Ascending aorta (tissue), 2 donors: ENCODE results near the gene OLIG2. TPM values are rescaled to one million over a fixed set of nuclear protein-coding genes. Genes with fewer than 3 reads are reported as not detected.

Experiments used
- DNase-seq, 2 donors: peaks; one replicate each; pipeline ENCODE4 v3.0.0-alpha.2; 2019; ENCODE audit warnings: low spot score in 2 of 2
- H3K27ac ChIP-seq, 2 donors: fragments of 200-600 bp; sonication (generic); one replicate each; pipeline ENCODE4 v1.5.1; 2016 to 2017; ENCODE audit warnings: mild to moderate bottlenecking in 1 of 2
- H3K27me3 ChIP-seq: fragments of 200-600 bp; sonication (generic); one replicate; pipeline ENCODE4 v1.5.1; 2017
- H3K36me3 ChIP-seq, 2 donors: fragments of 200-600 bp; sonication (generic); one replicate each; pipeline ENCODE4 v1.5.1; 2016
- H3K4me1 ChIP-seq, 2 donors: fragments of 200-600 bp; sonication (generic); one replicate each; pipeline ENCODE4 v1.5.1; 2016 to 2017; ENCODE audit warnings: mild to moderate bottlenecking in 1 of 2
- H3K4me3 ChIP-seq, 2 donors: fragments of 200-600 bp; sonication (generic); one replicate each; pipeline ENCODE4 v1.5.1; 2016 to 2017; ENCODE audit warnings: mild to moderate bottlenecking in 1 of 2
- H3K9me3 ChIP-seq, 2 donors: fragments of 200-600 bp; sonication (generic); one replicate each; pipeline ENCODE4 v1.5.1; 2016
- intact Hi-C: fragments of 100-400 bp; cut with DNase I; formaldehyde crosslinking; loops from one replicate; pipeline ENCODE4 v1.15.1; 2023
- total RNA-seq: library from RNA; depleted of rRNA; stranded (reverse); fragments of >200 nt; gene quantifications from one replicate; pipeline ENCODE4 v1.1.0, GENCODE V29; 2016
- TF ChIP-seq, protein P1 (sequence below), 3 experiments: fragments of 200-600 bp in 2 of 3; fragments of 450-650 bp in 1 of 3; sonication (generic) in 2 of 3; IDR thresholded peaks; one replicate each; pipeline ENCODE4 v1.5.1; 2016 to 2019; ENCODE audit warnings: antibody characterized with exemption in 3 of 3, mild to moderate bottlenecking in 1 of 3, moderate library complexity in 1 of 3

The OLIG2 gene
- total RNA-seq, 1 donor from 2014 or later, result not detected

GRCh38 chr21:33024201-33025103, 1.3 kb upstream of the OLIG2 start:
- intact Hi-C loops, result no loop called here
- Histone ChIP-seq H3K4me1 (no peaks in the 10 kb centered on the region), H3K27ac (no peak overlapping the region), H3K4me3 (no peak overlapping the region), H3K9me3 (no peaks in the 10 kb centered on the region), H3K36me3 (no peaks in the 10 kb centered on the region), H3K27me3 (peaks cover 11% of the 10 kb centered on the region)
- TF ChIP-seq, protein P1, sequence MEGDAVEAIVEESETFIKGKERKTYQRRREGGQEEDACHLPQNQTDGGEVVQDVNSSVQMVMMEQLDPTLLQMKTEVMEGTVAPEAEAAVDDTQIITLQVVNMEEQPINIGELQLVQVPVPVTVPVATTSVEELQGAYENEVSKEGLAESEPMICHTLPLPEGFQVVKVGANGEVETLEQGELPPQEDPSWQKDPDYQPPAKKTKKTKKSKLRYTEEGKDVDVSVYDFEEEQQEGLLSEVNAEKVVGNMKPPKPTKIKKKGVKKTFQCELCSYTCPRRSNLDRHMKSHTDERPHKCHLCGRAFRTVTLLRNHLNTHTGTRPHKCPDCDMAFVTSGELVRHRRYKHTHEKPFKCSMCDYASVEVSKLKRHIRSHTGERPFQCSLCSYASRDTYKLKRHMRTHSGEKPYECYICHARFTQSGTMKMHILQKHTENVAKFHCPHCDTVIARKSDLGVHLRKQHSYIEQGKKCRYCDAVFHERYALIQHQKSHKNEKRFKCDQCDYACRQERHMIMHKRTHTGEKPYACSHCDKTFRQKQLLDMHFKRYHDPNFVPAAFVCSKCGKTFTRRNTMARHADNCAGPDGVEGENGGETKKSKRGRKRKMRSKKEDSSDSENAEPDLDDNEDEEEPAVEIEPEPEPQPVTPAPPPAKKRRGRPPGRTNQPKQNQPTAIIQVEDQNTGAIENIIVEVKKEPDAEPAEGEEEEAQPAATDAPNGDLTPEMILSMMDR (IDR thresholded peaks at IDR 0.05), result no peak
- DNase-seq, result no peak

DNA sequence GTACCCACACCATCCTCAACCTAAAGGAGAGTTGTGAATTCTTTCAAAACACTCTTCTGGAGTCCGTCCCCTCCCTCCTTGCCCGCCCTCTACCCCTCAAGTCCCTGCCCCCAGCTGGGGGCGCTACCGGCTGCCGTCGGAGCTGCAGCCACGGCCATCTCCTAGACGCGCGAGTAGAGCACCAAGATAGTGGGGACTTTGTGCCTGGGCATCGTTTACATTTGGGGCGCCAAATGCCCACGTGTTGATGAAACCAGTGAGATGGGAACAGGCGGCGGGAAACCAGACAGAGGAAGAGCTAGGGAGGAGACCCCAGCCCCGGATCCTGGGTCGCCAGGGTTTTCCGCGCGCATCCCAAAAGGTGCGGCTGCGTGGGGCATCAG, 638 bp upstream of the OLIG2 start:
- Histone ChIP-seq H3K9me3 (no peaks in the 10 kb centered on the region), H3K36me3 (no peaks in the 10 kb centered on the region), H3K27ac (no peak overlapping the region), H3K4me1 (no peaks in the 10 kb centered on the region), H3K4me3 (no peak overlapping the region), H3K27me3 (peaks cover 11% of the 10 kb centered on the region)
- DNase-seq, result no peak
- intact Hi-C loops, result no loop called here
- TF ChIP-seq, protein P1 (IDR thresholded peaks at IDR 0.05), result no peak

DNA sequence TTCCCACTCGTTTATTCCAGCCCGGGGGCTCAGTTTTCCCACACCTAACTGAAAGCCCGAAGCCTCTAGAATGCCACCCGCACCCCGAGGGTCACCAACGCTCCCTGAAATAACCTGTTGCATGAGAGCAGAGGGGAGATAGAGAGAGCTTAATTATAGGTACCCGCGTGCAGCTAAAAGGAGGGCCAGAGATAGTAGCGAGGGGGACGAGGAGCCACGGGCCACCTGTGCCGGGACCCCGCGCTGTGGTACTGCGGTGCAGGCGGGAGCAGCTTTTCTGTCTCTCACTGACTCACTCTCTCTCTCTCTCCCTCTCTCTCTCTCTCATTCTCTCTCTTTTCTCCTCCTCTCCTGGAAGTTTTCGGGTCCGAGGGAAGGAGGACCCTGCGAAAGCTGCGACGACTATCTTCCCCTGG, 716 bp downstream of the OLIG2 start:
- TF ChIP-seq, protein P1 (IDR thresholded peaks at IDR 0.05), result no peak
- intact Hi-C loops, result no loop called here
- no peak for DNase-seq
- Histone ChIP-seq H3K4me3 (peak overlapping the region; percentile 2 to 12), H3K9me3 (no peaks in the 10 kb centered on the region), H3K27ac (no peak overlapping the region), H3K27me3 (peaks cover 11% of the 10 kb centered on the region), H3K4me1 (no peaks in the 10 kb centered on the region), H3K36me3 (no peaks in the 10 kb centered on the region)

- no peaks in the 10 kb centered on the region for H3K36me3 ChIP-seq
- TF ChIP-seq, protein P1 (IDR thresholded peaks at IDR 0.05), result no peak
- H3K27me3 ChIP-seq, result peaks cover 11% of the 10 kb centered on the region
- no peaks in the 10 kb centered on the region for H3K9me3 ChIP-seq
- peak overlapping the region in 1 of 2 donors; percentile 2 for H3K4me3 ChIP-seq
- H3K27ac ChIP-seq, result no peak overlapping the region
- intact Hi-C loops, result no loop called here
- H3K4me1 ChIP-seq, result no peaks in the 10 kb centered on the region
- DNase-seq, result no peak
Observed at GRCh38 chr21:33026878-33027400, 1.2 kb downstream of the OLIG2 start.

DNA sequence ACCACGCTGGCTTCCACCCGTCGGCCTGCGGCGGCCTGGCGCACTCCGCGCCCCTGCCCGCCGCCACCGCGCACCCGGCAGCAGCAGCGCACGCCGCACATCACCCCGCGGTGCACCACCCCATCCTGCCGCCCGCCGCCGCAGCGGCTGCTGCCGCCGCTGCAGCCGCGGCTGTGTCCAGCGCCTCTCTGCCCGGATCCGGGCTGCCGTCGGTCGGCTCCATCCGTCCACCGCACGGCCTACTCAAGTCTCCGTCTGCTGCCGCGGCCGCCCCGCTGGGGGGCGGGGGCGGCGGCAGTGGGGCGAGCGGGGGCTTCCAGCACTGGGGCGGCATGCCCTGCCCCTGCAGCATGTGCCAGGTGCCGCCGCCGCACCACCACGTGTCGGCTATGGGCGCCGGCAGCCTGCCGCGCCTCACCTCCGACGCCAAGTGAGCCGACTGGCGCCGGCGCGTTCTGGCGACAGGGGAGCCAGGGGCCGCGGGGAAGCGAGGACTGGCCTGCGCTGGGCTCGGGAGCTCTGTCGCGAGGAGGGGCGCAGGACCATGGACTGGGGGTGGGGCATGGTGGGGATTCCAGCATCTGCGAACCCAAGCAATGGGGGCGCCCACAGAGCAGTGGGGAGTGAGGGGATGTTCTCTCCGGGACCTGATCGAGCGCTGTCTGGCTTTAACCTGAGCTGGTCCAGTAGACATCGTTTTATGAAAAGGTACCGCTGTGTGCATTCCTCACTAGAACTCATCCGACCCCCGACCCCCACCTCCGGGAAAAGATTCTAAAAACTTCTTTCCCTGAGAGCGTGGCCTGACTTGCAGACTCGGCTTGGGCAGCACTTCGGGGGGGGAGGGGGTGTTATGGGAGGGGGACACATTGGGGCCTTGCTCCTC, 1.9 kb downstream of the OLIG2 start:
- Histone ChIP-seq H3K4me3 (no peak overlapping the region), H3K27me3 (peaks cover 11% of the 10 kb centered on the region), H3K36me3 (no peaks in the 10 kb centered on the region), H3K4me1 (no peaks in the 10 kb centered on the region), H3K27ac (no peak overlapping the region), H3K9me3 (no peaks in the 10 kb centered on the region)
- DNase-seq, result no peak
- intact Hi-C loops, result no loop called here
- TF ChIP-seq, protein P1 (IDR thresholded peaks at IDR 0.05), result no peak
